GM12891 (cell line): ENCODE measurements around the gene TIMELESS.
"Not testable (repeated sequence)": the region's sequence is repeated elsewhere in the genome, so short reads cannot be mapped to it uniquely, and the experiment has no call there.

Experiments
- DNase-seq: peaks from one replicate; pipeline ENCODE4 v3.0.0; 2011; ENCODE audit warnings: low spot score; ENCODE audit not compliant: insufficient read length
- FAIRE-seq: peaks from 2 replicates; lab custom pipeline; 2011; peaks lifted over from hg19 to GRCh38; lab: Jason Lieb, UNC
- PAX5 ChIP-seq: IDR thresholded peaks from 2 replicates; pipeline ENCODE4 v1.6.1; 2011; ENCODE audit warnings: low read length, moderate library complexity, mild to moderate bottlenecking; ENCODE audit not compliant: insufficient read depth, severe bottlenecking
- POLR2A ChIP-seq: IDR thresholded peaks from 2 replicates; pipeline ENCODE4 v1.6.1; 2011; ENCODE audit warnings: low read depth, low read length, control low read depth
- POLR2AphosphoS5 ChIP-seq: IDR thresholded peaks from 2 replicates; pipeline ENCODE4 v1.6.1; 2011; ENCODE audit warnings: low read depth, low read length, control low read depth
- POU2F2 ChIP-seq: IDR thresholded peaks from 2 replicates; pipeline ENCODE4 v1.6.1; 2011; ENCODE audit warnings: low read depth, mild to moderate bottlenecking, control low read depth, low read length, moderate library complexity
- SPI1 ChIP-seq: IDR thresholded peaks from 2 replicates; pipeline ENCODE4 v1.6.1; 2011; ENCODE audit warnings: low read depth, low read length, control low read depth
- TAF1 ChIP-seq: IDR thresholded peaks from 2 replicates; pipeline ENCODE4 v1.6.1; 2011; ENCODE audit warnings: low read depth, low read length, control low read depth

Gene TIMELESS

DNA sequence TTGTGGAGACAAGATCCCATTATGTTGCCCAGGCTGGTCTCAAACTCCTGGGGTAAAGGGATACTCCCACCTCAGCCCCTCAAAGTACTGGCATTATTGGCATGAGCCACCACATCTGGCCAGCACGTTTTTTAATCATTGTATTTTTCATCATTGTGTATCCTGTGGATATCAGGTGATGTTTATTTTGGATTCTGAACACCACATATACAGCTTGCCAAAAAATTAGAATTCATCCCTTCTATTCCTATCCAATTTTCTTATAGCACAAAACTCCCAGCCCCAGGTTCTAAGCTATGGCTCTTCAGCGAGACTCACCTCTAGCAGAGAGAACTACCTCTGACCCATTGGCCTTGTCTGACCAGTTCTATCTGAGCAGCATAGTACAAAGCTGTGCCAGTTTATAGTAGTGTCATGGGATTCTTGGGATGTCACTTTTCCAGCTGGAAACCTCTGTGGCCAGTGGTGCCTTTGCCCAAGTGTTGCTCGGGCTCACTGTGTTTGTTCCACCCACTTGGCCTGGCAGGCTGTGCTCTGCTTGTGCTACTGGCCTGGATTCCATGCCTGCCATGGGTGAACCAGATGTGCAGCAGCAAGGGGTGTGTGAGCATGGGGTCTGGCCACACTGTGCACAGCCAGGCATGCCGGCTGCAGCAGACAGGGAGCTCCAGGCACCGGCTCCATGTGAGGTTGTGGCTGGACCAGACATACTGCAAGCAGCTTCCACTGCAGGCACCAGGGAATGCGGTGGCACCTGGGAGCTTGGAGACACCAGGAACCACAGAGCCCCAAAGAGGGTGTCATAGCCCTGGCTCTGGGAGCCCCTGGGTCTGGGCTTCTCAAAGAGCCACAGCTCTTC is 37.2 kb downstream of the TIMELESS start:
- no peak for TF ChIP-seq SPI1
- TF ChIP-seq POLR2A: no peak
- TF ChIP-seq POU2F2: no peak
- no peak for TF ChIP-seq TAF1
- no peak for TF ChIP-seq PAX5
- no peak for TF ChIP-seq POLR2AphosphoS5
- FAIRE-seq (no peak), DNase-seq (no peak)

DNA sequence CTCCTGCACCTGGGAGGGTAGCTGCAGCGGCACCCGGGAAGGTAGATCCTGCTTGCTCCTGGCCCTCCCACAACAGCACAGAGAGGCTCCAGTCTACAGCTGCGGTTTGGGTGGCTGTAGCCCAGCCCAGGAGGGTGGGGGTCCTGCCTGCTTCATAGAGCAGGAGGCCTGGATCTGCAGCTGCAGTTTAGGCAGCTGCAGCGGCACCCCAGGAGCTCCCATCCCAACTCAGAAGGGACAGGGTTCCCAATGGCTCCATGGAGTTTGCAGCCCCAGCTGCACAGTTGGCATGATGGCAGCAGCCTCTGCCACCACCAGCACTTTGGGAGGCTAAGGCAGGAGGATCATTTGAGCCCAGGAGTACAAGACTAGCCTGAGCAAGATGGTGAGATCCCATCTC is 38.5 kb downstream of the TIMELESS start:
- FAIRE-seq (no peak), DNase-seq (no peak)
- TF ChIP-seq SPI1 (no peak), PAX5 (no peak), POU2F2 (no peak), POLR2A (no peak), TAF1 (no peak), POLR2AphosphoS5 (no peak)

DNA sequence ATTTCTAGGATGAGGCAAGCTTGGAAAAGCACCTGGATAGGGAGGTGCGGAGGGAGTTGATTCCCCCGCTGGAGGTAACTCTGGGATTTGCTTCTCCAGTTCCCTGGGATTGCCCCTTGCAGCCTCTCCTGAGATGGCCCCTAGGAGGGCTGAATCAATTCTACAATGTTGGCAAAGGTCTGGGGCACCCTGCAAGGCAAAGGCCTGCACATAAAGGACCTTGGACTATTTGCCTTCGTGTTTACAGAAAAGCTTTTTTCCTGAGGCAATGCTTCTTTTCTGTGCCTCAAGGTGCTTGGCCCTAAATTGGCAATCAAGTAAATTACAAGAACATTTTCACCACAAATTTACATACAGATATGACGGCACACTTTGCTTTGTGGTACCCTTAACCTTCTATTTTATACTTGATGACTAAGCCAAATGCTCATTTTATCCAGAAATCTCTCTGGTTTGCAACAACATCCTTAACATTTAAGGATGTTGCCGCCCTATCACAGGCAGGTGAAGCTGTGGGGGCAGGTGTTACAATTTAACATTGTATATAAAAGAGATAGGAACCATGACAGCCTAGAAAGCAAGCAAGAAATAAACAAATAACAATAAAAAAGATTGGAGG is 40.3 kb downstream of the TIMELESS start:
- no peak for TF ChIP-seq TAF1
- no peak for TF ChIP-seq SPI1
- TF ChIP-seq POU2F2: no peak
- TF ChIP-seq PAX5: no peak
- no peak for TF ChIP-seq POLR2A
- TF ChIP-seq POLR2AphosphoS5: no peak
- DNase-seq (no peak), FAIRE-seq (no peak)

DNA sequence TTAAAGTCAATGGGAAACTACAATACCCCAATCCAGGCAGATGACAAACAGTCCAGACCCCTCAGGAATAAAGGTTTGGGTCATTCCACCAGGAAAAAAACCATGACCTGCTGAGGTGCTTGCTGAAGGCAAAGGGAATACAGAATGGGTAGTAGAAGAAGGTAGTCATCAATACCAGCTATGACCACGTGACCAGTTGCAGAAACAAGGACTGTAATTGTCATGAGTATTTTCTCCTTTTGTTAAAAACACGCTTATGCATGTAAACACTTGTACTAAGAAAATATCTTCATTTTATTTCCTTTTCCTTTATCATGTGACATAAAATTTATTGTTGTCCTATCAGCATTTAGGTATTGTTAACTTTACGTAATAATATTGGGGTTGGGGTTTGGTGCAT is 45.0 kb downstream of the TIMELESS start:
- DNase-seq, FAIRE-seq: not testable (repeated sequence)

DNA sequence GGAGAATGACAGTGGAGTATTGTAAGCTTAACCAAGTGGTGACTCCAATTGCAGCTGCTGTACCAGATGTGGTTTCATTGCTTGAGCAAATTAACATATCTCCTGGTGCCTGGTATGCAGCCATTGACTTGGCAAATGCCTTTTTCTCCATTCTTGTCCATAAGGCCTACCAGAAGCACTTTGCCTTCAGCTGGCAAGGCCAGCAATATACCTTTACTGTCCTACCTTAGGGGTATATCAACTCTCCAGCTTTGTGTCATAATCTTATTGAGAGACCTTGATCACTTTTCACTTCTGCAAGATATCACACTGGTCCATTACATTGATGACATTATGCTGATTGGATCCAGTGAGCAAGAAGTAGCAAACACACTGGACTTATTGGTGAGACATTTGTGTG is 47.6 kb downstream of the TIMELESS start:
- not testable (repeated sequence) for FAIRE-seq, DNase-seq

DNA sequence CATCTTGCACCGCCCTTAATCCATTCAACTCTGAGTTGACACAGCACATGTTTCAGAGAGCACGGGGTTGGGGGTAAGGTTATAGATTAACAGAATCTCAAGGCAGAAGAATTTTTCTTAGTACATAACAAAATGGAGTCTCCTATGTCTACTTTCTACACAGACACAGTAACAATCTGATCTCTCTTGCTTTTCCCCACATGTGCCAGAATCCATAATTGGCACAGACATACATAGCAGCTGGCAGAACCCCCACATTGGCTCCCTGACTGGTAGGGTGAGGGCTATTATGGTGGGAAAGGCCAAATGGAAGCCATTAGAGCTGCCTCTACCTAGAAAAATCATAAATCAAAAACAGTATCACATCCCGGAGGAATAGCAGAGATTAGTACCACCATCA is 48.1 kb downstream of the TIMELESS start:
- DNase-seq, FAIRE-seq: not testable (repeated sequence)

DNA sequence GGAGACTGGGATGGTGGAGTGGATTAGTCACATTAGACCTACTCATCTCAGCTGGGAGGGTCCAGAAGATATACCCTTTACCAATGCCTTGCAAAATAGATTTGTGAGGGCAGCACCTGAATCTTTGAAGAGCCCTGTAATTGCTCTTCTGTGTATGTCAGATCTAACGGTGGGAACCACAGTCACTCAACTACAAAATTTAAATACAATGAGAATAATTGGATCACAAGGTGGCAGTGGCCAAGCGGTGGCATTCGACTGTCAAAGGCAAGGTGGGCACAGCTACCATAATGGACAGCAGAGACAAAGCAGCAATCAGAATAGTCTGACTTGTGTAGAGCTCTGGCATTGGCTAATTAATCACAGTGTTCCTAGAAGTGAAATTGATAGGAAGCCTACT is 49.8 kb downstream of the TIMELESS start:
- FAIRE-seq: not testable (repeated sequence)

DNA sequence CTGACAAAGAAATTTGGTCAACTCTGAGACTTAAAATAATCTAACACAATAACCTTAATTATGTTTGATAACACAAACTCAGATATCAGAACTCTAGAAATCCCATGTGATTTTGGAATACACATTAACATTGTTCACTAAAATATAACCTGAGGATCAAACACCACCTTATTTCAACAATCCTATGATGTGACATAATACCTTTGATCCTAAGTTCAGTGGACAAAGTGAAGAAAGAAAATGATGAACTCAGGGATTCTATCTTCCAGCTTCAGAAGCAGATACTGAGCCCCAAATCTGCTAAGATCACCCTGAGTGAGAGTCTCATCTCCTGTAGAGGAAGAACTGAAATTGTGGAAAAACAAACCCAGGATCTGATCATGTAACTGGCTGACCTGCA is 50.9 kb downstream of the TIMELESS start:
- TF ChIP-seq TAF1: no peak
- TF ChIP-seq POLR2AphosphoS5: no peak
- TF ChIP-seq PAX5: no peak
- no peak for TF ChIP-seq SPI1
- no peak for TF ChIP-seq POU2F2
- no peak for TF ChIP-seq POLR2A
- DNase-seq (no peak), FAIRE-seq (no peak)

More for the DNA sequence above, 49.8 kb downstream of the TIMELESS start:
- DNase-seq: not testable (repeated sequence)

DNA sequence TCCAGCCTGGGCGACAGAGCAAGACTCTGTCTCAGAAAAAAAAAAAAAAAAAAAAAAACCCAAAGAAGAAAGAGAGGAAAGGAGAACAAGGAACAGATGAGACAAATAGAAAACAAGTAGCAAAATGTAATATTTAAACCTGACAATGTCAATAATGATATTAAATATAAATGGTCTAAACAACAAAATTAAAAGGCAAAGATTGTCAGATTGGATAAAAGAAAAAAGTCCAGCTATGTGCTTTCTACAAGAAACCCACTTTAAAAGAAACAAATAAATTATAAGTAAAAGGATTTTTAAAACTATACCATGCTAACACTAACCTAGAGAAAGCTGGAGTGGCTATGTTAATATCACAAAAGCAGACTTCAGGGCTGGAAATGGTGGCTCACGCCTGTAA is 56.9 kb downstream of the TIMELESS start:
- DNase-seq: no peak
- FAIRE-seq: no peak
- TF ChIP-seq POLR2AphosphoS5 (no peak), SPI1 (no peak), PAX5 (no peak), TAF1 (no peak), POLR2A (no peak), POU2F2 (no peak)

DNA sequence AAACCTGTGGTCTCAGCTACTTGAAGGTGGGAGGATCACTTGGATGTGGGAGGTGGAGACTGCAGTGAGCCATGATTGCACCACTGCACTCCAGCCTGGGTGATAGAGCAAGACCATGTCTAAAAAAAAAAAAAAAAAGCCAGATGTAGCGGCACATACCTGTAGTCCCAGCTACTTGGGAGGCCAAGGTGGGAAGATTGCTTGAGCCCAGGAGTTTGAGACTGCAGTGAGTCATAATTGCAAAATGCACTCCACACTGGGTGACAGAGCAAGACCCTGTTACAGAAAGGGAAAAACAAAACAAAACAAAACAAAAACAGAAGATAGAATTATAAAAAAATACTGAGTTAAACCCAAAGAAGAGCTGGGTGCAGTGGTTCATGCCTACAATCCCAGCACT is 57.5 kb downstream of the TIMELESS start:
- TF ChIP-seq PAX5 (no peak), POLR2A (no peak)
- DNase-seq (no peak), FAIRE-seq (no peak)

DNA sequence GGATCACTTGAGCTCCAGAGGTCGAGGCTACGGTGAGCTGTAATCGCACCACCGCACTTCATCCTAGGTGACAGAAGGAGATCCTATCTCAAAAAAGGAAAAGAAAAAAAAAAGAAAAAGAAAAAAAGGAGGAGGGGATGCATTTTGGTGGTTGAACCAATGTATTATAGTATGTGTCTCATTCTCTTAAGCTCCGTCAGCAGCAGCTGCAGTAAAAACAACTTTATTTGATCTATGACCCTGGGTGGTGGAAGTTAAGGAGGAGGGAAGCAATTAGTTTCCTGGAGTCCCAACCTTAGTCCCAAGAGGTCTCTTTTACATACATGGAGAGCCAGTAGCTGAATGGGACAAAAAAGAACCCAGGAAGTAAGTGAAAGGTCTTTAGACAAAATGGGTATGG is 59.8 kb downstream of the TIMELESS start:
- TF ChIP-seq POLR2A: no peak
- TF ChIP-seq TAF1: no peak
- no peak for TF ChIP-seq PAX5
- TF ChIP-seq SPI1: no peak
- TF ChIP-seq POU2F2: no peak
- TF ChIP-seq POLR2AphosphoS5: no peak
- DNase-seq (no peak), FAIRE-seq (no peak)

DNA sequence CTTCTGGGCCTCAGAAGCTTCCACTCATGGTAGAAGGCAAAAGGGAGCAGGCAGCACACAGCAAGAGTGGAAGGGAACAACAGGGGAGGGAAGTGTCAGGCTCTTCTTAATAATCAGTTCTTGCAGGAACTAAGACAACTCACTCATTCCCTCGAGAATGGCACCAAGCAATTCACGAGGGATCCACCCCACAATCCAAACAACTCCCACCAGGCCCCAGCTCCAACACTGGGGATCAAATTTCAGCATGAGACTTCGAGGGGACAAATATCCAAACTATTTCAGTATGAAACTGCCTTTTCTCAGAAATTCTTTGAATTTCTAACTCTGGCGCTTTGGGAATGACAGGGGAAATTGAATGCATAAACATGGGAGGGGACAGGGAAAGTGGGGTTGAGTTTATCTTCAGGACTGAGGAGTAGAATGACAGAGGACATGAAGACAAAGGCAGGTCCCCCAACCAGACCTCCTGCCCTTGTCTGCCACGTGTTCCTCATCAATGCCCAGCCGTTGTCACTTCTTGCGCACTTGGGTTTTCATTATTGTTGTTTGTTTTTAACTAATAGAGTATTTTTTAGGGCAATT is 62.0 kb downstream of the TIMELESS start:
- no peak for FAIRE-seq

More for the DNA sequence above, 62.0 kb downstream of the TIMELESS start:
- TF ChIP-seq SPI1 (no peak), POLR2AphosphoS5 (no peak), TAF1 (no peak), POU2F2 (no peak), POLR2A (no peak), PAX5 (no peak)
- no peak for DNase-seq
